Kidney epithelial cell (primary cell): ENCODE data around the gene CDK9. TPM values are rescaled to one million over a fixed set of nuclear protein-coding genes. Genes with fewer than 3 reads are reported as not detected.

Experiments
- DNase-seq: peaks from one replicate; pipeline ENCODE4 v3.0.0-alpha.2; 2010; ENCODE audit warnings: low read depth
- H3K27me3 ChIP-seq: 2 replicates; pipeline ENCODE4 v1.6.0; 2011; ENCODE audit warnings: low read length; ENCODE audit not compliant: control insufficient read depth, insufficient read depth
- H3K36me3 ChIP-seq: 2 replicates; pipeline ENCODE4 v1.5.1; 2011; ENCODE audit warnings: low read length; ENCODE audit not compliant: control insufficient read depth, insufficient read depth
- H3K4me3 ChIP-seq: 2 replicates; pipeline ENCODE4 v1.5.1; 2011; ENCODE audit warnings: low read depth, mild to moderate bottlenecking, control low read depth, low read length
- total RNA-seq: library from RNA; depleted of rRNA; stranded (reverse); fragments of >200 nt; gene quantifications from 2 replicates; pipeline ENCODE4 v1.2.3, GENCODE V29; 2015
- TF ChIP-seq, protein P1 (sequence below): IDR thresholded peaks from 2 replicates; pipeline ENCODE4 v1.5.1; 2011; ENCODE audit warnings: mild to moderate bottlenecking, moderate library complexity, low read length, control low read depth, inconsistent platforms; ENCODE audit not compliant: insufficient read depth, poor library complexity, severe bottlenecking

Gene CDK9
- total RNA-seq, 1 donor from 2014 or later = 47.3 TPM

DNA sequence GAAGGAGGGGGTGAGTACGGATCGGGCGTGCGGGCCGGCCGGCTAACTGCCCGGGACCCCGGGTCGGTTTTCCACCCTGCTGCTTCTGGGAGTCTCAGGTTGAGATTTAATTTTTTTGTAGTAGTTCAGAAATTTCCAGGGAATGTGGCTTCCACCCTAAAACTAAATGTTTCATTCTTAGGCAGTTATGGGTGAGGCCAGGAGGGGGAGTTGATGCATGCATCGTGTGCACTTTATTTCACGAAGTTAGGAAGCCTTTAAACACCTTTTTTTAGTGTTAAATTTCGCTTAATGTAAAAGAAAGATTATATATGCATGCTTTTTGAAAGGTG lies 905 bp downstream of the CDK9 start:
- TF ChIP-seq, protein P1, sequence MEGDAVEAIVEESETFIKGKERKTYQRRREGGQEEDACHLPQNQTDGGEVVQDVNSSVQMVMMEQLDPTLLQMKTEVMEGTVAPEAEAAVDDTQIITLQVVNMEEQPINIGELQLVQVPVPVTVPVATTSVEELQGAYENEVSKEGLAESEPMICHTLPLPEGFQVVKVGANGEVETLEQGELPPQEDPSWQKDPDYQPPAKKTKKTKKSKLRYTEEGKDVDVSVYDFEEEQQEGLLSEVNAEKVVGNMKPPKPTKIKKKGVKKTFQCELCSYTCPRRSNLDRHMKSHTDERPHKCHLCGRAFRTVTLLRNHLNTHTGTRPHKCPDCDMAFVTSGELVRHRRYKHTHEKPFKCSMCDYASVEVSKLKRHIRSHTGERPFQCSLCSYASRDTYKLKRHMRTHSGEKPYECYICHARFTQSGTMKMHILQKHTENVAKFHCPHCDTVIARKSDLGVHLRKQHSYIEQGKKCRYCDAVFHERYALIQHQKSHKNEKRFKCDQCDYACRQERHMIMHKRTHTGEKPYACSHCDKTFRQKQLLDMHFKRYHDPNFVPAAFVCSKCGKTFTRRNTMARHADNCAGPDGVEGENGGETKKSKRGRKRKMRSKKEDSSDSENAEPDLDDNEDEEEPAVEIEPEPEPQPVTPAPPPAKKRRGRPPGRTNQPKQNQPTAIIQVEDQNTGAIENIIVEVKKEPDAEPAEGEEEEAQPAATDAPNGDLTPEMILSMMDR = peak; percentile 41
- Histone ChIP-seq H3K4me3 (peak overlapping the region; percentile 94), H3K36me3 (peaks cover 8% of the 10 kb centered on the region), H3K27me3 (no peaks in the 10 kb centered on the region)
- DNase-seq = no peak

DNA sequence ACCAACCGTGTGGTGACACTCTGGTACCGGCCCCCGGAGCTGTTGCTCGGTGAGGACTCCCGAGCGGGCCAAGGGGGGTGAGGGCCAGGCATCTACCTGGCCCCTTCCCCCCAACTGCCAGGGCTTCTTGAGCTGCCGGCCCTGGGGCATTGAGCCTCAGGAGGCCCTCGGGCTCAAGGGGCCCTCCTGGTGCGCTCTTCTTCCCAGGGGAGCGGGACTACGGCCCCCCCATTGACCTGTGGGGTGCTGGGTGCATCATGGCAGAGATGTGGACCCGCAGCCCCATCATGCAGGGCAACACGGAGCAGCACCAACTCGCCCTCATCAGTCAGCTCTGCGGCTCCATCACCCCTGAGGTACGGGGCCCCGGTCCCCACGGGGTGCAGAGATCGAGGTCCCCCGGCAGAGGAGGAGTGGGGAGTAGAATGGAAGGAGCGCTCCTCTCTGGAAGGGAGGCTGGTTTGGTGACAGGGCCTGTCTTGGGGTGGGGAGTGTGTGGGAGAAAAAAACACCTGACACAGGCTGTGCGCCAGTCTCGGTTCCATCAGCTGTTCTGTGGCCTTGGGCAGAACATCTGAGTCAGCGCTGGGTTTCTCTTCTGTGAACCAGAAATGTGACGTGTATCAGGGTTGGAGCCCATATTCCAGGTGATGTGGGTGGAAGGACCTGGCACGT lies 2.6 kb downstream of the CDK9 start:
- no peak overlapping the region for H3K4me3 ChIP-seq
- no peak for DNase-seq
- no peaks in the 10 kb centered on the region for H3K27me3 ChIP-seq
- H3K36me3 ChIP-seq = peaks cover 8% of the 10 kb centered on the region
- TF ChIP-seq, protein P1 = no peak

GRCh38 chr9:127789179-127789578 lies 3.3 kb downstream of the CDK9 start:
- Histone ChIP-seq H3K4me3 (no peak overlapping the region), H3K27me3 (no peaks in the 10 kb centered on the region), H3K36me3 (peaks cover 8% of the 10 kb centered on the region)
- no peak for DNase-seq
- TF ChIP-seq, protein P1 = no peak

DNA sequence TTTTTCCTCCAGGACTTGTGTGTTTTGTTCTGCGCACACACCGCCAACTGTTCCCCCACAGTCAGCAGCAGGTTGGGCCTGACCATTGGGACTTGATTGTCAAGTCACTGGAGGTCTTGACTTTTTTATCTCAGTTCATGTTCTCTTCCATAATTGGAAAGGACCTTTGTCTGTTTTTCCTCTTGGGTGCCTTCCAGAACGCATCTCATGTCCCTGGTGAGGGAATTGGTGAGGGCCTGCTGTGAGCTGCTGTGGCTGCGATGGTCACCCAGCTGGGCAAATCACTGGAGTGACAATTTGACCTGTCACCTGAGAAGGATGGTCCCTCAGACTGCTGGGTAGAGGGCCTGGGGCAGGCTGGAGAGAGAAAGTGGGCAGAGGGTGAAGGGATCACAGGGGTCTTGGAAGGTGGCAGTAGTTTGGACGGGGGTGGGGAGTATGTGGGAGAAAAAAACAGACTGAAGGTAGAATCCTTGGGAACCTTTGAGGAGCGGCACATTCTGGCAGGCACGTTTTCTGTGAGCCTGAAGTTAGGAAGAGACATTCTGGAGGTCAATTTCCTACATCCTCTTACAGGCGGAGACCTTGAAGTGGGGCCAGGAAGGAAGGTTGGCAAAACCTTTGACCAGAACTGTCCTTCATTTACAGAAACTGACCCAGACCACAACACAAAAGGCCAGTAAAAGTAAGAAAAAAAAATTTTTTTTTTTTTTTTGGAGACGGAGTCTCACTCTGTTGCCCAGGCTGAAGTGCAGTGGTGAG lies 4.4 kb downstream of the CDK9 start:
- no peaks in the 10 kb centered on the region for H3K27me3 ChIP-seq
- DNase-seq = no peak
- no peak overlapping the region for H3K4me3 ChIP-seq
- peaks cover 8% of the 10 kb centered on the region for H3K36me3 ChIP-seq
- TF ChIP-seq, protein P1 = no peak

GRCh38 chr9:127791085-127791484 lies 5.3 kb downstream of the CDK9 start:
- DNase-seq = no peak

More at GRCh38 chr9:127791085-127791484, 5.3 kb downstream of the CDK9 start:
- Histone ChIP-seq H3K27me3 (no peaks in the 10 kb centered on the region), H3K4me3 (no peak overlapping the region), H3K36me3 (peaks cover 8% of the 10 kb centered on the region)
- TF ChIP-seq, protein P1 = no peak
